Measurements from ENCODE around the gene DYNC2H1.

DYNC2H1 gene

GRCh38 chr11:103384652-103385051 is 275.4 kb downstream of the DYNC2H1 start:
- DNase-seq = no peak

- DNase-seq = no peak
Measured at GRCh38 chr11:103395612-103396011, 286.4 kb downstream of the DYNC2H1 start.

- DNase-seq = no peak
Measured at GRCh38 chr11:103396237-103396636, 287.0 kb downstream of the DYNC2H1 start.

GRCh38 chr11:103397369-103397768 is 288.1 kb downstream of the DYNC2H1 start:
- no peak for DNase-seq

GRCh38 chr11:103398829-103399228 is 289.6 kb downstream of the DYNC2H1 start:
- DNase-seq = no peak

GRCh38 chr11:103406357-103406756 is 297.1 kb downstream of the DYNC2H1 start:
- DNase-seq = no peak

- DNase-seq = no peak
Measured at GRCh38 chr11:103407641-103408040, 298.4 kb downstream of the DYNC2H1 start.

- no peak for DNase-seq
Measured at GRCh38 chr11:103413266-103413888, 304.2 kb downstream of the DYNC2H1 start.

GRCh38 chr11:103418014-103418413 is 308.8 kb downstream of the DYNC2H1 start:
- DNase-seq = no peak

- no peak for DNase-seq
Measured at GRCh38 chr11:103420593-103420992, 311.4 kb downstream of the DYNC2H1 start.

GRCh38 chr11:103433386-103434072 is 324.3 kb downstream of the DYNC2H1 start:
- DNase-seq = no peak

- no peak for DNase-seq
Measured at GRCh38 chr11:103434073-103434411, 324.8 kb downstream of the DYNC2H1 start.

- no peak for DNase-seq
Measured at GRCh38 chr11:103436131-103436770, 327.0 kb downstream of the DYNC2H1 start.

GRCh38 chr11:103441021-103441420 is 331.8 kb downstream of the DYNC2H1 start:
- no peak for DNase-seq

- DNase-seq = no peak
Measured at GRCh38 chr11:103448966-103449365, 339.7 kb downstream of the DYNC2H1 start.

GRCh38 chr11:103450241-103450640 is 341.0 kb downstream of the DYNC2H1 start:
- DNase-seq = no peak

- no peak for DNase-seq
Measured at GRCh38 chr11:103453126-103453525, 343.9 kb downstream of the DYNC2H1 start.

- no peak for DNase-seq
Measured at GRCh38 chr11:103453915-103454709, 344.9 kb downstream of the DYNC2H1 start.

- no peak for DNase-seq
Measured at GRCh38 chr11:103464420-103464819, 355.2 kb downstream of the DYNC2H1 start.

- DNase-seq = no peak
Measured at GRCh38 chr11:103465555-103466140, 356.4 kb downstream of the DYNC2H1 start.

- DNase-seq = no peak
Measured at GRCh38 chr11:103471546-103471945, 362.3 kb downstream of the DYNC2H1 start.

- no peak for DNase-seq
Measured at GRCh38 chr11:103476874-103477273, 367.6 kb downstream of the DYNC2H1 start.

GRCh38 chr11:103480421-103480820 is 371.2 kb downstream of the DYNC2H1 start:
- DNase-seq = no peak
